ENCODE data around the gene NUP35. TPM values are rescaled to one million over a fixed set of nuclear protein-coding genes. Genes with fewer than 3 reads are reported as not detected.

Gene NUP35
- total RNA-seq, 1 experiment from 2014 or later, result 25.0 TPM

DNA sequence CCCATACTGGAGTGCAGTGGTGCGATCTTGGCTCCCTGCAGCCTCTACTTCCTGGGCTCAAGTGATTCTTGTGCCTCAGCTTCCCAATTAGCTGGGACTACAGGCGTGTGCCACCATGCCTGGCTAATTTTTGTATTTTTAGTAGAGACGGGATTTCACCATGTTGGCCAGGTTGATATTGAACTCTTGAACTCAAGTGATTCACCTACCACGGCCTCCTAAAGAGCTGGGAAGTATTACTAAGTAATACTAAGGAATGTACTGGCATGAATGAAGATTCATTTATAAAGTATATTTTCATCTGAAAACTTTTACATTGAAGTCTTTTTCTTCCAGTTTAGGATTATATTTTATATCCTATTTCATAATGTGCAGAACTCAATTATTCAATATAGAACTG, 38.1 kb downstream of the NUP35 start:
- no TSS peak for BruUV-seq (replicated peaks)
- no peaks in the 10 kb centered on the region for H3K9me2 ChIP-seq (replicated peaks; ENCODE audit: low read length)
- intact Hi-C loops (cut with micrococcal nuclease), result no loop called here
- H3K27ac ChIP-seq (ENCODE audit: low read length), result no peak overlapping the region
- no peaks in the 10 kb centered on the region for H3K79me2 ChIP-seq (ENCODE audit: low read length)
- CTCF ChIA-PET, result no interaction called here
- no peak overlapping the region for H2AFZ ChIP-seq (ENCODE audit: low read length)
- no peaks in the 10 kb centered on the region for H3K9me3 ChIP-seq (ENCODE audit: low read length)
- H3K9ac ChIP-seq (ENCODE audit: low read length), result no peak overlapping the region
- H3K27me3 ChIP-seq (ENCODE audit: low read length), result no peaks in the 10 kb centered on the region
- no peaks in the 10 kb centered on the region for H4K20me1 ChIP-seq (ENCODE audit: low read length)
- TF ChIP-seq, protein P1, sequence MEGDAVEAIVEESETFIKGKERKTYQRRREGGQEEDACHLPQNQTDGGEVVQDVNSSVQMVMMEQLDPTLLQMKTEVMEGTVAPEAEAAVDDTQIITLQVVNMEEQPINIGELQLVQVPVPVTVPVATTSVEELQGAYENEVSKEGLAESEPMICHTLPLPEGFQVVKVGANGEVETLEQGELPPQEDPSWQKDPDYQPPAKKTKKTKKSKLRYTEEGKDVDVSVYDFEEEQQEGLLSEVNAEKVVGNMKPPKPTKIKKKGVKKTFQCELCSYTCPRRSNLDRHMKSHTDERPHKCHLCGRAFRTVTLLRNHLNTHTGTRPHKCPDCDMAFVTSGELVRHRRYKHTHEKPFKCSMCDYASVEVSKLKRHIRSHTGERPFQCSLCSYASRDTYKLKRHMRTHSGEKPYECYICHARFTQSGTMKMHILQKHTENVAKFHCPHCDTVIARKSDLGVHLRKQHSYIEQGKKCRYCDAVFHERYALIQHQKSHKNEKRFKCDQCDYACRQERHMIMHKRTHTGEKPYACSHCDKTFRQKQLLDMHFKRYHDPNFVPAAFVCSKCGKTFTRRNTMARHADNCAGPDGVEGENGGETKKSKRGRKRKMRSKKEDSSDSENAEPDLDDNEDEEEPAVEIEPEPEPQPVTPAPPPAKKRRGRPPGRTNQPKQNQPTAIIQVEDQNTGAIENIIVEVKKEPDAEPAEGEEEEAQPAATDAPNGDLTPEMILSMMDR (conservative IDR thresholded peaks at IDR 0.05; ENCODE audit: low read depth, low read length), result no peak
- H3K36me3 ChIP-seq (ENCODE audit: low read depth, low read length), result peaks cover 56% of the 10 kb centered on the region
- no peaks in the 10 kb centered on the region for H3F3A ChIP-seq (ENCODE audit: low read length, unreplicated experiment)
- no peak for ATAC-seq
- H3K4me1 ChIP-seq (ENCODE audit: insufficient read depth, low read length), result no peaks in the 10 kb centered on the region
- DNase-seq, result peak; percentile 13
- POLR2A ChIA-PET (ENCODE audit: unreplicated experiment), result no interaction called here
- no peak overlapping the region for H3K4me2 ChIP-seq (ENCODE audit: low read length)
- H3K4me3 ChIP-seq (ENCODE audit: low read length), result no peak overlapping the region

DNA sequence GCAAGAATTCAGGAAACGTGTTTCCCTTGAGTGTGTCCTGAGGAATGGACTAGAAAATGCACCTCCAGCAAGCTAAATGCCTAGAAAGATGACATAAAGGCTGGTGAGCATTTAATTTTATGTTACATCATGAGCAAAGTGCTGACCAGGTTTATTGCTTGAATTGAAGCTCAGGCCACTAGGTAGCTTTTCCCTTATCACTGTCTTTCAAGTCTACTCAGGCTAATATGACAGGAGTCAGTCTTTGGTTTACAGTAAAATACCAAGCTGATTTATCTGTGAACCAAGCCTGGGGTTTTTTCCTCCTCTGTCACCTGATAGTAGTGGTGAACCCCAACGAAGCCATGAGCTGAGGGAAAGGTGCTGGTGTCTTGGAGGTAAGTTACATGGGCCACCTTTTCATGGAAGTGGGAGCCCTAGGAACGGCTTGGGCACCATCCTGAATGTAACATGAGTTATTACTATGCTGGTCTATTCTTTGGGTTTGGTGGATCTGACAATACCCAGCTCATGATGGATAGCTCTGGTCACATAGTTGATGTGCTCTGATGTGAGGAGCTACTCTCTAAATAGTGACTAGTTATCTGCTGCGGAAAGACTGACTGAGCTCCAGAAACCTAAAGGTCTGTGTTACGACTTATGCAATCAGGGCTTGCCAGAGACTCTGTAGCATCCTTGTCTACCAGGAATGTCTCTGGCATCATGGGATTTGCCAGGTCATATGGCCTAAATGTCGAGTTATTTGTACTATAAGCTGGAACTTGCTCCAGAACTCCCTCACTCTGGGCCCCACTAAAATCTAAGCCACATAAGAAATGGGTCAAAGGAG, 39.8 kb downstream of the NUP35 start:
- Histone ChIP-seq H3K9me2 (replicated peaks; ENCODE audit: low read length) (no peaks in the 10 kb centered on the region), H3K9me3 (ENCODE audit: low read length) (no peaks in the 10 kb centered on the region), H3K27ac (ENCODE audit: low read length) (no peak overlapping the region), H3K4me2 (ENCODE audit: low read length) (no peak overlapping the region), H3K4me3 (ENCODE audit: low read length) (no peak overlapping the region), H3K36me3 (ENCODE audit: low read depth, low read length) (peaks cover 52% of the 10 kb centered on the region), H3K79me2 (ENCODE audit: low read length) (peaks cover 3% of the 10 kb centered on the region; the same call in 1 of the 2 replicates), H3K27me3 (ENCODE audit: low read length) (no peaks in the 10 kb centered on the region), H3K9ac (ENCODE audit: low read length) (no peak overlapping the region), H3K4me1 (ENCODE audit: insufficient read depth, low read length) (no peaks in the 10 kb centered on the region), H3F3A (ENCODE audit: low read length, unreplicated experiment) (no peaks in the 10 kb centered on the region), H2AFZ (ENCODE audit: low read length) (no peak overlapping the region), H4K20me1 (ENCODE audit: low read length) (no peaks in the 10 kb centered on the region)
- DNase-seq, result no peak
- no peak for TF ChIP-seq EZH2phosphoT487 (IDR thresholded peaks at IDR 0.05; ENCODE audit: borderline replicate concordance, low read length)
- TF ChIP-seq, protein P1 (conservative IDR thresholded peaks at IDR 0.05; ENCODE audit: low read depth, low read length), result no peak
- TF ChIP-seq EZH2 (IDR thresholded peaks at IDR 0.05; ENCODE audit: low read length, unreplicated experiment), result no peak
- ATAC-seq, result no peak
- CTCF ChIA-PET, result no interaction called here
- POLR2A ChIA-PET (ENCODE audit: unreplicated experiment), result interaction anchor here (0.6 kb wide), 1 partner anchor 25 kb away, joined by 3 read pairs; no protein-coding TSS in a partner anchor
- BruUV-seq (replicated peaks), result no TSS peak
- intact Hi-C loops (cut with micrococcal nuclease), result no loop called here

DNA sequence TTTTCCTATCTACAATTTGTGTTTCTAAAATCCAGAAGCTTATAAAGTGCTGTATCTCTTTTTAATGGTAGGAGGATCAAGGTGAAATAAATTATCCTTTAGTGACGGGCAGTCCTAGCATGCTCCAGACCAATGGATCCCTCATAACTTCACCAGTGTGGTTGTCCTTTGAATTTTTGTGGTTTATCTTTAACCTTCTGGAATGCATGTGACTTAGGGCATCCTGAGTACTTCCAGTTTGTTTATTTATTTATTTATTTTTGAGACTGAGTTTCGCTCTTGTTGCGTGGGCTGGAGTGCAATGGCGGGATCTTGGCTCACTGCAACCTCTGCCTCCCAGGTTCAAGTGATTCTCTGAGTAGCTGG, 40.4 kb downstream of the NUP35 start:
- H3K79me2 ChIP-seq (ENCODE audit: low read length), result peaks cover 8% of the 10 kb centered on the region; the same call in 1 of the 2 replicates
- CTCF ChIA-PET, result no interaction called here
- H3K9ac ChIP-seq (ENCODE audit: low read length), result no peak overlapping the region
- no peak overlapping the region for H3K4me3 ChIP-seq (ENCODE audit: low read length)
- no peaks in the 10 kb centered on the region for H3F3A ChIP-seq (ENCODE audit: low read length, unreplicated experiment)
- no peaks in the 10 kb centered on the region for H4K20me1 ChIP-seq (ENCODE audit: low read length)
- POLR2A ChIA-PET (ENCODE audit: unreplicated experiment), result no interaction called here
- intact Hi-C loops (cut with micrococcal nuclease), result no loop called here
- BruUV-seq (replicated peaks), result no TSS peak
- no peaks in the 10 kb centered on the region for H3K9me3 ChIP-seq (ENCODE audit: low read length)
- TF ChIP-seq, protein P1 (conservative IDR thresholded peaks at IDR 0.05; ENCODE audit: low read depth, low read length), result no peak
- TF ChIP-seq EZH2 (IDR thresholded peaks at IDR 0.05; ENCODE audit: low read length, unreplicated experiment) (no peak), EZH2phosphoT487 (IDR thresholded peaks at IDR 0.05; ENCODE audit: borderline replicate concordance, low read length) (no peak)
- no peak for DNase-seq
- H3K4me2 ChIP-seq (ENCODE audit: low read length), result no peak overlapping the region
- no peaks in the 10 kb centered on the region for H3K4me1 ChIP-seq (ENCODE audit: insufficient read depth, low read length)
- H3K36me3 ChIP-seq (ENCODE audit: low read depth, low read length), result peaks cover 46% of the 10 kb centered on the region
- no peaks in the 10 kb centered on the region for H3K9me2 ChIP-seq (replicated peaks; ENCODE audit: low read length)
- no peaks in the 10 kb centered on the region for H3K27me3 ChIP-seq (ENCODE audit: low read length)
- H3K27ac ChIP-seq (ENCODE audit: low read length), result no peak overlapping the region
- no peak overlapping the region for H2AFZ ChIP-seq (ENCODE audit: low read length)
- ATAC-seq, result no peak
